ENCODE results near the gene FOXO3.
A peak's percentile ranks its signal among the peaks of the same experiment; 100 is the strongest.
"Not testable (repeated sequence)": the region's sequence is repeated elsewhere in the genome, so short reads cannot be mapped to it uniquely, and the experiment has no call there.

The FOXO3 gene

GRCh38 chr6:108683976-108684375 lies 123.3 kb downstream of the FOXO3 start:
- not testable (repeated sequence) for DNase-seq (ENCODE audit: low spot score)

DNA sequence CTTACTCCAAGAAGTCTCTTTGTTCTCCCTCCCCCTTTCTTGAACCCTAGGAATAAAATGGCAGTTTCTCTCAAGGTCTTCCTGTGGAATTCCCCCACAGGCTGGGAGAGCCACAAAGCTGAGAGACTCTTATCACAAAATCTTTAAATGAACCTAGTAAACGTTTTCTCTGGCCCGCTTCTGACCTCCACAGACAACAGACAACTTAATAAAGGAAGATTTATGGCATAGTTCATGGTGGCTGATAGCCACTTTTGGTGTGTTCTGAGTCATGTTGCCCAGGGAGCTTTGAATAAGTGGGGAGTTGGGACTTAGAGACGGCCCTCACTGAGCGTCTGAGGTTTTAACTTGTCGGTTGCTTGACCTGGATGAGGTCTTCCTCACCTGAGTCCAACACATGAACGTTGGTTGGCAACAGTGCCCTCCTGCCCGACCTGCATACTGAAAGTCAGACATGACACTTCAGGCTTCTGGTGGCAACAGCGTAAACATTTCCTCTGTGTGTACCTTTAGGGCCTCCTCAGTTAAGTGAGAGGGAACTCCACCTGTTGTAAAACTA lies 124.1 kb downstream of the FOXO3 start:
- DNase-seq (ENCODE audit: low spot score), result no peak

DNA sequence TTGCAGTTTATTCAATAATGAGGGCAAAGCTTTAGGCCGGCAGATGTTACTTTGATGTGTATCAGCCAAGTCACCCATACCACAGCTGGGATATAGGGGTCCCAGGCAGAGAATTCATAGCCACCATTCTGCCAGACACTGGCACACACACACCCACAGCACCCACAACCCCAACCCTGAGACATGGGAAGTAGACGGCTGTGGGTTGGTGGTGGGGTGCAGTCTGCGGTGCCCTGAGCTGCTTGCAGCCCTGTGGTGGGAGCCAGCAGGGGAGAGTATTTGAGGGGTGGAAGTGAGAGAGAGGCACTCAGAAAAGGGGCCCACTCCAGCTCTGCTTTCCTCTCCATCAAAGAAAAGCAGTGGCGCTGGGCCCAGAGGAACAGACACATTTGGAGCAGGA lies 125.3 kb downstream of the FOXO3 start:
- no peak for DNase-seq (ENCODE audit: low spot score)

DNA sequence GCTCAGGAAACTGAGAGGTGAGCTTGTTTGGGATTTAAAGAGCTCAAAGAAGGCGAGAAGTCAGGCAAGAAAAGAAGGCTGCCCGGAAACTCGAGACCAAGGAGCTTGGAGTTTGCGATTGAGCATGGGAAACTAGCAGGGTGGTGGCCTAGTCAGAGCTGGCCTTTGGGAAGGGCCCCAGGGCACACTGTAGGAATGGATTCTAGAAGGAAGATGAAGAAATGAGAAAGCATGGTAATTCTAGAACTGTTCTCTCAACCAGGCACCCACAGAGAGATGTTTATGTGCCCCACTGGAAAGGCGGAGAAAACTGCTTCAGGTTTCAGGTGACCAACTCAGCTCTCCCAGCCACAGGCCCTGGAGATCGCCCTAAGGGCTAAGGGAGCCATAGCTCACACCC lies 126.2 kb downstream of the FOXO3 start:
- no peak for DNase-seq (ENCODE audit: low spot score)

- no peak for DNase-seq (ENCODE audit: low spot score)
Measured at GRCh38 chr6:108687921-108688320, 127.2 kb downstream of the FOXO3 start.

DNA sequence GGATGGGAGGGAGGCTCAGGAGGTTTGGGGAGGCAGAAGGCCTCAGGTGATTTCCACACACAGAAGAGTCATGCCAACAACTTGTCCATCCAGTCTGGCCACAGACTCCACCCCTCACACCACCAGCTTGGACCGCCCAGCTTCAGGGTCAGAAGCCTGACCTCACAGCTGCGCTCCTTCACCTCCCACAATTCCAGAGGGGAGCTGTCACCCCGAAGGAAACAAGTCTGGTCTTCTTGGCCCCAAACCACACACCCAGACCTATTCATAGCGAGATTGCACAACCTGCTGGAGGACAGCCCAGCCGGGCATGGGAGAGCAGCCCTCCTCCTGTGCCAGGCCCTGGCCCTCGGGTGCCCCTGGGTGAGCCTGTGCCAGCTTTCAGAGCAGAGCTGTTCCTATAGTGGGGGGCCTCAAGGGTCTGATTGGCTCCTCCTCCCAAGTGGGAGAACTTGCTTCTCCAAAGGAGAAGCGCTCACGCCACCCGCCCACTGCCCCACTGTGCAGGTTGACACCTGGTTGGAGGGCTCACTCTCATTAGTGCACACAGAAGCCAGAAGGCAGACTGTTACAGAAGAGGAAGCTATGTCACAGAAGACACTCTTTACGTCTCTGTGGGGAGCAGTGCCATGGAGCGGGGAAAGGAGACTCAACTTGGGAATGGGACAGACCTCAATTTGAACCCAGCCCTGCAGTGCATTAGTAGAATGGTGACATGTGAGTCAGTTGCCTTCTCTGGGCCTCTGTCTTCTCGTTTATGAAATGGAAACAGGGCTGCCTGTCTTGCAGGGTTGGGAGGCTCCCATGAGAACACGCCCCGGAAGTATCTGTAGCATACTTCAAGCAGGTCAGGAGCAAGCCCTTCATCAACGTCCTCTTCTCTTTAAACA lies 128.8 kb downstream of the FOXO3 start:
- peak; percentile 88 for DNase-seq (ENCODE audit: low spot score)

GRCh38 chr6:108690326-108691049 lies 129.8 kb downstream of the FOXO3 start:
- DNase-seq (ENCODE audit: low spot score), result peak; percentile 53

DNA sequence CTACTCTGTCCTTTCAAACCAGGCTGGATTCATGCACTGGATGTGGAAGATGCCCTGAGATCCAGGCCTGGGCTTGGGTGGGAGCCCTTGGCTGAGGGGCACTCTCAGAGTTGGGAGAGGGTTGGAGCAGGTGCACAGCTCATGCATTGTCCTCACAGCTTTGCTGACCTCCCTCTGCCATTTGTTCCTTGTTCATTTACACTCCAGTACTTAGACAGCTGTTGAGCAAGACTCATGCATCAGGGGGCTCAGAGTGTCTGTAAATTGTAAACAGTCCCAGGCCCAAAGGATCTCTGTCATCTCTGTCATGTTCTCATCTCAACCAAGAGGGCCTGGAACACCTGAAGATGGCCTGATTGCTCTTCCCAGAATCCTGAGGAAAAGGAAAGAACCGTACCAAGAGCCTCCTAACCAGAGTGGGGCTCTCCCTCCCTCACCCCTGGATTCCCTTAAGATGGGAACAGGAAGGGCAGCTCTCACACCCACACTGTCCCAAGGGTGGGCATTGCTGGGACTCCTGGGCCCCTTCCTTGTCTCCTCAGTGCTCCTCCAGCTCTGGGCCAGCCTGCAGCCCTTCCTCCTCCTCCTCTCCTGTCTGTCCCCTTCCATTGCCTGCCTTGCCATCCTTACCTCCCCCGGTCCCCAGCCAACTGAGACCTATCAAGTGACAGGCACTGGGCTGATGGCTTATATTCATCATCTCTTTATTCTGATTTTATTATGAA lies 132.9 kb downstream of the FOXO3 start:
- DNase-seq (ENCODE audit: low spot score), result no peak

GRCh38 chr6:108694816-108695215 lies 134.1 kb downstream of the FOXO3 start:
- no peak for DNase-seq (ENCODE audit: low spot score)

- DNase-seq (ENCODE audit: low spot score), result no peak
Measured at GRCh38 chr6:108697561-108698161, 136.9 kb downstream of the FOXO3 start.

DNA sequence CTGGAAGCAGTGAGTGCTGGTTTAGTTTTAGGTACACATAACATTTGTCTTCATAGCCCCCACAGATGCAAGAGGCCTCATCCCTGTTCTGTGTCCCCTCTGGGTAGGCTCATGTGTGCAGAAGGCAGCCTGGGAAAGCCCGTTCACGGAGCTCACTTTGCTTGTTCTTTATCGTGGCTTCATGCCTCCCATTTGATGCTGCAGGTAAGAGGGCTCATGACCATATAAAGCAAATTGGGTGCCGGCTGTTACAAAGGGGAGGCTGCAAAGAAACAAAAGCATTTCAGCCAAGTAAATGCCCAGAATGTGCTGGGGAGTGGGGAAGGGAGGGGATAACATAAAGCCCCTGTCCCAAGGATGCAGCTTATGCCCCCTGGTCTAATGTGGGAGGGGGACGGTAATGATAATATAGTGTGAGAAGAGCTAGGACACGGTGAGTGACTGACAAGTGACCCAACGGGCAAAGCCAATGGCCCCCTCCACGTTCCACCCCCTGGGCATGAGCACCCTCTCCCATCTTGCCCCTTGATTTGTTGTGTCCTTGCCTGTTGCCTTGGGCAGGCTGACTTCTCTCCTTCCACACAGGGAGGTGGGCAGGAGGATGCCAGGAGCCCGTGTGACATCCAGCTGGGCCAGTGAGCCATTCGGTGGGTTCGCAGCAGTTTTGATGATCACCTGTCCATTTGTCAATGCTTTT lies 138.0 kb downstream of the FOXO3 start:
- no peak for DNase-seq (ENCODE audit: low spot score)

DNA sequence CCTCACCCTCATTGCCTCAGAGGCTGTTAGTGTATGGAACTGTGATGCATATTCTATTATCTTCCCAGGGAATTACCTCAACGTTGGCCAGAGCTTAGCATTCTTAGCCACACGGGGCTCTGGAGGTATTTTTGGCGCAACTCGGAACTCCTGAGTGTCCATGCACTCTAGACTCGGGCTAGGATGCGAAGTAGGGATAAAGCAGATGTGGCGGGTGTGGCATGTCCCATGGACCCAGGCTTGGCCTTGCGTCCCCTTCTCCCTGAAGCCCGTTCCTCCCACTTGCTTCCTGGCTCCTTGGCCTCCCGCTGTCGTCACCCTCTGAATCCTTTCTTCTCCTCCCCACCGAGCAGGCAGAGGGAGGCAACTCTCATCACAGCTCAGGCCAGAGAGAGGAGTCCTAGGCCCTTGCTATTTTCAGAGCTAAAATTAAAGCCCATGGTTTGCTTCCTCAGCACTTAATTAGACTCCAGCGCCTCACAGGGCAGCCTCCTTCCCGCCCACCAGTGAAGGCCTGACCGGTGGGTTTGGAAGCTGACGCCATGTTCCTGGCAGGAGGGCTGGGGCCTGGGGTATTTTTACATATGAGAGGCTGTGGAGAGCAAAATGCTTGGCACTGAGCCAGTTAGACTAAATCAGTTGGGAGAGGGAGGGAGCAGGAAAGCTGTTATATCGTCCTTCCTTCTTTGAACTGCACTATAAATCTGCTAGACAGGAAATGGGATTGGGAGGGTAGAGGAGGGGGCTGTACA lies 138.7 kb downstream of the FOXO3 start:
- no peak for DNase-seq (ENCODE audit: low spot score)

- no peak for DNase-seq (ENCODE audit: low spot score)
Measured at GRCh38 chr6:108702106-108702851, 141.6 kb downstream of the FOXO3 start.

GRCh38 chr6:108706649-108707048 lies 145.9 kb downstream of the FOXO3 start:
- no peak for DNase-seq (ENCODE audit: low spot score)

GRCh38 chr6:108707328-108707976 lies 146.7 kb downstream of the FOXO3 start:
- no peak for DNase-seq (ENCODE audit: low spot score)

DNA sequence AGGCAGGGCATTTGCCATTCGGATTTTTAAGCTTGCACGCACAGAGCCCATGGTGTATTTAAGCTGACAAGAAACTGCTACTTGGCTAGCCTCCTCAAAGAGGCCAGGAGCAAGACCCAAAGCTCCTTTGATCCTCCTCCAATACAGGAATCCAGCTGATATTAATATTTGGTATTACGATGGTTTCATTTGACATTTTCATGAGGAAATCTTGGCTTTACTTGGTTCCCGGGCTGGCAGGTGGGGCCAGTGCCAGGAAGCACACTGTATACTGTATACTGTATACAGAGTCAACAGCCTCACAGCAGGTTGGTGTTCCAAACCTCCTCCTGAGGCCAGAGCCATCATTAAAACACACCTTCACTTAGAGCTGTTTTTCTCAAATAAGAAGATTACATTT lies 149.3 kb downstream of the FOXO3 start:
- DNase-seq (ENCODE audit: low spot score), result no peak

DNA sequence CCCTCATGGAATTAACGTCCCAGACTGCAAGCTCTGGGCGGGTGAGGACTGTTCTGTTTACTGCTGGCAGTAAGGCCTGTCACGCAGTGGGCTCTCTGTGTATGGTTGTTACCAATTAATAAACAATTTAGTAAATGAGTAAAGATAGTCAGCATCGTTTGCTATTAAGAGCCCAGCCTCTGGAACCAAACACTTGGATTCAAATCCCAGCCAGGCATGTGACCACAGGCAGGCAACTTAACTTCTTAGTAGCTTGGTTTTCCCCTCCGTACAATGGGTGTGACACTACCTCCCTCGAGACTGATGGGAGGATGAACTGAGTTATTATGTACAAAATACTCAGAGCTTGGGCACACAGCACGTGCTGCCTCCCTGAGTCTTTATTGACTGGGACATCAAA lies 149.8 kb downstream of the FOXO3 start:
- DNase-seq (ENCODE audit: low spot score), result no peak

GRCh38 chr6:108711071-108711470 lies 150.4 kb downstream of the FOXO3 start:
- DNase-seq (ENCODE audit: low spot score), result no peak

DNA sequence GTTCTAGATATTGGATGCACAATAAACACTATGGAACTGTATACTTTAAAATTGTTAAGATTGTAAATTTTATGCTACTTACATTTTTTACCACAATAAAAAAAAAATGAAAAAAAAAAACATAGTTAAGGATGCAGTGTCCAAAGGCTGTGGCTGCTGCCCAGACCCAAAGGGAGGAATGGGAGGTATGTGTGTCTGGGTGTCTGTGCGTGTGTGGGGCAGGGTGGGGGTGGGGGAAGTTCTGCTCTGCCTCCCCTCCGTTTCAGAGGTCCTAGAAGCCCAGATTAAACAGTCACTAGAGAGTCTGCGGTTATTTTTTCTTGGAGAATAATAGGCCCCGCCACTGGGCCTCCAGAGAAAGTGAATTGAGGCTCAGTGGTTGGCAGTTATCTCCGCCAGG lies 151.1 kb downstream of the FOXO3 start:
- DNase-seq (ENCODE audit: low spot score), result no peak

Data from hepatic stellate cell (primary cell).